GM19452 (cell line): ENCODE results near the gene FGF12.
"Not testable (repeated sequence)": the region's sequence is repeated elsewhere in the genome, so short reads cannot be mapped to it uniquely, and the experiment has no call there.

Source experiments
- ATAC-seq: cut with Tn5 transposase; IDR thresholded peaks from one replicate; pipeline ENCODE4 v1.9.1; 2021; ENCODE audit not compliant: unreplicated experiment

Gene FGF12

DNA sequence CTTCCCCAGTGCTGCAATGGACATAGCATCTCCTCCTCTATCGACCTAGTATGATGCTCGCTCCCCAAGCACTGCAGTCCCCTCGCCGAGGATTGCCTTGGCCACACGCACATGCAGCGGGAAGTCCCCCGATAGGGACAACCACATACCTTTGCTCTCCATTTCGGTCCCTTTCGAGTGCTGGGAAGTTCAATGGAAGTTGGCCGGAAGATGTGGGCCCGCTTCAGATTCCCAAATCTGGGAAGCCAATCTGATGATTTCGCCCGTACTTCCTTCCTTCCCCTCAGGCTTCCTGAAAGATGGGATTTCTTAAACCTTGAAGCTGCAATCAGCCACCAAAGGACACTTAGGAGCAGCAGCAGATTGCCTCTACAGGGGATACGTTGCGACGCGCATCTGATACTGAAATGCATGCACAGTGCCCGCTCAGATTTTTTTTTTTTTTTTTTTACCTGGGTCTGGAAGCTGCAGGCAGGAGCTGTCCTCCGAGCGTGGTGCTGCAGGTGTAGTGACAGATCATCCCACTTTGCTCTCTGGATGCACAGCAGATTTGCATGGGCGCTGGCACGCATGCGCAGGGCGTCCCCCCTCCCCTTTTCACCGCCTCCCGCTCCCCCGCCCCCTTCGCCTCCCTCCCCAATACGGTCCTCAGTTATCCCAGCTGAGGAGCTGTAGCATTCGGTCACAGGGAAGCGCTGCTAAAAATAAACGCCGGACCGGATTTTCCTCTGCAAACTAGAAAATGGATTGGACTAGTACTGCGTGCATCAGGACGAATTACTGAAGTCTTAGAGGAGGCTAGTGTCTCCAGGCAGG lies at the start of gene FGF12:
Gene FGF12, minus strand, starts transcription at position 510 of the 816 bp plus-strand sequence.
- no peak for ATAC-seq

DNA sequence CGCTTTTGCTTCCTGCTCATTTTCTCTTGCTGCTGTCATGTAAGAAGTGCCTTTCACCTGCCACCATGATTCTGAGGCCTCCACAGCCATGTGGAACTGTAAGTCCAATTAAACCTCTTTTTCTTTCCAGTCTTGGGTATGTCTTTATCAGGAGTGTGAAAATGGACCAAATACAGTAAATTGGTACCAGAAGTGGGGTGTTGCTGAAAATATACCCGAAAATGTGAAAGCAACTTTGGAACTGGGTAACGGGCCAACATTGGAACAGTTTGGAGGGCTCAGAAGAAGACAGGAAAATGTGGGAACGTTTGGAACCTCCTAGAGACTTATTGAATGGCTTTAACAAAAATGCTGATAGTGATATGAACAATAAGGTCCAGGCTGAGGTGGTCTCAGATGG lies 47.0 kb upstream of the FGF12 start:
- not testable (repeated sequence) for ATAC-seq

GRCh38 chr3:192772240-192772894 lies 45.0 kb upstream of the FGF12 start:
- no peak for ATAC-seq

- no peak for ATAC-seq
These were observed 31.3 kb upstream of the FGF12 start for GRCh38 chr3:192758654-192759053.

GRCh38 chr3:192751148-192751547 lies 23.8 kb upstream of the FGF12 start:
- no peak for ATAC-seq

DNA sequence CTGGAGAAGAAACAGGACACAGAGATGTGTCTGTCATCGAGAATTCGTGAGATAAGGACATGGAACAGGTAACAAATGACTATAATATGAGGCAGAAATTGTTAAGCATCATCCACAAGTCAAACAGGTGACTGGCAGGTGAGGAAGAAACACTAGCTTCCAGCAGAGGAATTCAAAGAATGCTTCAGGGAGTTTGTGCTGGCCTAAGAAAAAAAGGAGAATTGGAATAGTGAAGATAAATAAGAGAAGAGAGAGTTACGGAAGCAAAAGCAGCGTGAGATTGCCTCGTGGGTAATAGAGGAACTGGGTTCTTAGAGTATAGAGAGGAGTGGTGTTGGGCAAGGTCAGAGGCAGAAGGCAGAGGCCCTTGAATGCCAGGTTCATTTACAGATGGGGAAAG lies 22.9 kb upstream of the FGF12 start:
- ATAC-seq, result no peak

DNA sequence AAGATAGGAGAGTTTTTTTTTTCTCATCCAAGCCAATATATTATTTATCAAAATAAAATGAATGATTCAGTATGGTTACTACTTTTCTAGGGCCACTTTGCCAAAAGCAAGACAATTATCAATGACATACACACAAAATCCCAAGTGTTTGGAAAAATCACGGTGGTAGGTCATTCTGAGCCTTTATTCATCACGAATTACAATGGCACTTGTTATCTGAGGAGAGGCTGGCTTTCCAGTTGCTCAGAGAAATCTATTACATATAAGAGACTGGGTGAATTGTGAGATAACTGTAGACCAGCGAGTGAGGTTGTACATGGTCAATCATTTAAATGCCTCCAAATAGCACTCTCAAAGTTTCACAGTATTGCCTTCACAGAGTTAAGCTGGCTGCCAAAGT lies 20.4 kb upstream of the FGF12 start:
- no peak for ATAC-seq

DNA sequence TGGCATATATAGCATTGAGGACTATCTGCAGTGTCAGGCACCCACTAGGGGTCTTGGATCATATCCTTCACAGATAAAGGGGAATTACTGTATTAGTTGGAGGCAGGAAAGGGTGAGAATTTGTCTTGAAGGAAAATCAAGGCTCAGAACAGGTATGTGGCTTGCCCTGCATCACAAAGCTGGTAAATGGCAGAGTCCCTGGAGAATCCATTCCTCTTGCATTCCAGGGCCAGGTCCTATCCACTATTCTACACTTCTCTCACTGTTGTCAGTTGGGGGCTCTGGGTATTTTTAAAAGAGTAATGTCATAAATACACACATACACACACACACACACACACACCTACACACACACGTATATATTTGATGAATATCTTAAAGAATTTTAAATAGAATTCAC lies 19.8 kb upstream of the FGF12 start:
- ATAC-seq, result no peak

GRCh38 chr3:192745150-192745549 lies 17.8 kb upstream of the FGF12 start:
- no peak for ATAC-seq

DNA sequence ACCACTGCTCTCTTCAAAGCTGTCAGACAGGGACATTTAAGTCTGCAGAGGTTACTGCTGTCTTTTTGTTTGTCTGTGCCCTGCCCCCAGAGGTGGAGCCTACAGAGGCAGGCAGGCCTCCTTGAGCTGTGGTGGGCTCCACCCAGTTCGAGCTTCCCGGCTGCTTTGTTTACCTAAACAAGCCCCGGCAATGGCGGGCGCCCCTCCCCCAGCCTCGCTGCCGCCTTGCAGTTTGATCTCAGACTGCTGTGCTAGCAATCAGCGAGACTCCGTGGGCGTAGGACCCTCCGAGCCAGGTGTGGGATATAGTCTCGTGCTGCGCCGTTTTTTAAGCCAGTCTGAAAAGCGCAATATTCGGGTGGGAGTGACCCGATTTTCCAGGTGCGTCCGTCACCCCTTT lies 17.3 kb upstream of the FGF12 start:
- ATAC-seq, result not testable (repeated sequence)

DNA sequence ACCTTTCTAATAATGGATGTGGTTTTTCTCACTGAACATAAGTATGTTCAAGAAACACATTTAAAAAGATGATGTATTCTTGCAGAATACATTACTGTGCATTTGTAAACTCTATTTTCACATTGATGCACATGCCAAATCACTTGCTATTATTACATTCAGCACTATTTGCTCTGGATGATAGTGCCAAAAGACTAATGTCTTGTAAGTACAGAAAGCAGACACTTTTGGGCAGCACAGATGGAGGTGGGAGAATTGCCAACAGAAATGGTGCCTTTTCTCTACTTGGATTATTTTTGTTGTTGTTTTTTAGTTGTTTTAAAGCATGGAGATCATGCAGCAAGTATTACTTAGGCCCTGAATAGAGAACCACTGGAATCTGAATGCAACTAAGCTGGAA lies 10.2 kb upstream of the FGF12 start:
- ATAC-seq, result no peak

DNA sequence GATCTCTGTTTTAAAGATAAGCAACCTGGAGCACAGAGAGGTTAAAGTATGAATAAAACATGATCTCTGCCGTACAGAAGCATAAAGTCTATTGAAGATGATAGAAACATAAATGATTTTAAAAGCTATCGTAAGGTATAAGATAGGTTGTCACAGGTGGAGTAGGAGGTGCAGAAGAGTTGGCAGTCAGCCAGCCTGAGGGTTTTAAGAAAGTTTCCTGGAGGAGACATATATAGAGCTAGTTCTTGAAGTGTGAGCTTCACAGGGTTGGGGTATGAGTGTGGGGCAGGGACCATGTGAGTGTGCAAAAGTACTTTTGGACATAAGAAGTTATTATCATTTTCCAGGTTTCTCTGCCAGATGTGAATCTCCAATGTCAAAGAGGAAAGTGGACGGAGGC lies 3.9 kb upstream of the FGF12 start:
- ATAC-seq, result no peak

DNA sequence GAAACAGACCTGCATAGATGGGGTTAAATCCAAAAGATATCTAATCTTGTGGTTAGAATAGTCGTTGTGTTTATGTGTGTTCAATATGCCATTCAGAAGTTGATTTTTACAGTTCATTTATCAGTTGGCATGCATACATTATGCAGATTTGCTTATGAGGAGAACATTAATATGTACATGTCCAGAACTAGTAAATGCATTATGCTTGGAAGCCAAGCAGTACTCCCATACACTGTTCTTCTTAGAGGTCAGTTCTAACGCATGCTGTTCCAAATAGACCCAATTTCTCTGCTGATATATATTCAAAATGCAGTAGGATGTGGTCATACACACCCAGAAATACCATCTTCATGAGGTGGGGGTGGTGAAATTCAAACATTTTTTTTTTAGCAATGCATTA lies 956 bp downstream of the FGF12 start:
- ATAC-seq, result no peak

GRCh38 chr3:192719964-192720363 lies 7.4 kb downstream of the FGF12 start:
- ATAC-seq, result no peak

DNA sequence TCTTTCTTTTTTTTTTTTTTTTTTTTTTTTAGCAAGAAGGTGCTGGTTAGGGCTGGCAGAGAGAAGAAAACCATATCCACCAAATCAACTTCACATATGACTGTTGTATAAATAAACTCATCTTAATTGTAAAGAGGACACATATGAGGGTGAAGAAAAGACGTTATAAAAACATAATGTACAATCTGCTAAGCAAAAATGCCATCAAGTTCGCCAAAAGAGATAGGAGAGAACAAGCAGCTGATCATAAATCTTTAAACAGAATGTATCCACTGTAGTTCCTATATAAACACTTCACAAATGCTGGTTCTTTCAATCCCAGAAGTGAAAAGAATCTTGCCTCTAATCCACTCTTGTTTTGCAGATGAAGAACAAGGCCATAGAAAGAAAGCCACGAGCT lies 9.2 kb downstream of the FGF12 start:
- no peak for ATAC-seq

- ATAC-seq, result no peak
These were observed 12.2 kb downstream of the FGF12 start for GRCh38 chr3:192715126-192715525.

DNA sequence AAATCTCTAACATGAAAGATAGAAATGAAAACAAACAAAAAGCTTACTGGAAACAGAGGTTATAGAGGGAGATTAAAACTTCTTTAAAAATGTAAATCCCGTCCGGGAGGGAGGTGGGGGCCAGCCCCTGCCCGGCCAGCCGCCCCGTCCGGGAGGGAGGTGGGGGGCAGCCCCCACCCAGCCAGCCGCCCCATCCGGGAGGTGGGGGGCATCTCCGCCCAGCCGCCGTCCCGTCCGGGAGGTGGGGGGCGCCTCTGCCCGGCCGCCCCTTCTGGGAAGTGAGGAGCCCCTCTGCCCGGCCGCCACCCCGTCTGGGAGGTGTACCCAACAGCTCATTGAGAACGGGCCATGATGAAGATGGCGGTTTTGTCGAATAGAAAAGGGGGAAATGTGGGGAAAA lies 16.2 kb downstream of the FGF12 start:
- not testable (repeated sequence) for ATAC-seq

DNA sequence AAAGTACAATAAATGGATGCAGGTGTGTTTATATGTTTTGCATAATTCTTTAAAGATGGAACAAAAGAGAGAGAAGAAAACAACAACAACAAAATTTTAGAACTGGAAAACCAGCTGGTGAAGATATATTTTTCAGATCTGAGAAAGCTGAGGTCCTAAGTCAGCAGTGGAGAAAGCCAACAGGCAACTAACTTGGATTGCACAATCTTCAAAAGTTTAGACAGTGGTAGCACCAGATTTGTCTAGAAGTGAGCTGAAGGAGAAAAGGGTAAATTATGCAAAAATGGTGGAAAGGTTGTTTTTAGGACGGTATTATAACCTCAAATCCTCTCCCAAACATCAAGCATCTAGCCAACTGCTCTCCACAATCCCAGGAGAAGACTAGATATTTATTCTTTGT lies 17.0 kb downstream of the FGF12 start:
- no peak for ATAC-seq

DNA sequence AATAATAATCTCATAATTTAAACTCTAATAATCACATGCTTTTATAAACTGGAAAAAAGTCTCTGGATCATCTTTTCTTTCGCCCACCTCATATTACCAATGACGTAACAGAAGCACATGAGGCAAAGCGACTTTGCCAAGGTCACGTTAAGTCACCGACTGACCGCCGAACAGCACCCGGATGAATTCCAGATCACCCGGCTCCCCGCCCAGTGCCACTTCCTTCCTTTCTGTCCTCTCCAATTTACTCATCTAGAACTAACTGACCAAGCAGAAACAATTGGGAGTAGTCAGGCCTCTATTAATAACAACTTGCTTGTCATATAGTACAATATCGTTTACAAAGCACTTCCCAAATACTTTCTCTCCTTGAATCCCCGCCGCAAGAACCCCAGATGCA lies 21.1 kb downstream of the FGF12 start:
- no peak for ATAC-seq

GRCh38 chr3:192700885-192701284 lies 26.5 kb downstream of the FGF12 start:
- ATAC-seq, result no peak

GRCh38 chr3:192696943-192697587 lies 30.3 kb downstream of the FGF12 start:
- ATAC-seq, result no peak

DNA sequence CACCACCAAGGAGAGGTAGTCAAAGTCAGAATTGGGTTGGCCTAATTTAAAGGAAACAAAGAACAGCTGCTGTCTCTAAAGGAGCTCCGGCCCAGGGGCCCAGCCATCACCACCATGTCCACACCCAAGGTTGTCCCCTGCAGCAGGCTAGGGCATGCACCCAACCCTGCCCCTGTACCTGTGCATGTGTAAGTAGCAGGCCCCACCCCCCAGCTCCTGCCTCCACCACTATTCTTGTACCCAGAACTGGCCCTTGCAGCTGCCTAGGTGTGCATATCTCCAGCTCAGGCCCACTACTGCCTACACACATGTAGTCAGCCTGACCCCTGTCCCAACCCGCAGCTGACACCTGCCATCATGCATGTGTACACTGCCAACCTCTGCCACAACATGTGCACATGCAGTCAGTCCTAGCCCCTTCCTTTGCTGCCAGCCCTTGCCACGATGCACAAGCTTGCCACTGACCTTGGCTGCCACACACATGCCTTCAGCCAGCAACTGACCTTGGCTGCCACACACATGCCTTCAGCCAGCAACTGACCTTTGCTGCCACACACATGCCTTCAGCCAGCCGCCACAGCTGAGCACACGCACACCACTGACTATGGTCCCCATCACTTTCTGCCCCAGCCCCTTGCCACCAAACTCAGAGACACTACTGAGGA lies 39.7 kb downstream of the FGF12 start:
- ATAC-seq, result no peak
